ENCODE data around the gene SMG7.

The SMG7 gene

DNA sequence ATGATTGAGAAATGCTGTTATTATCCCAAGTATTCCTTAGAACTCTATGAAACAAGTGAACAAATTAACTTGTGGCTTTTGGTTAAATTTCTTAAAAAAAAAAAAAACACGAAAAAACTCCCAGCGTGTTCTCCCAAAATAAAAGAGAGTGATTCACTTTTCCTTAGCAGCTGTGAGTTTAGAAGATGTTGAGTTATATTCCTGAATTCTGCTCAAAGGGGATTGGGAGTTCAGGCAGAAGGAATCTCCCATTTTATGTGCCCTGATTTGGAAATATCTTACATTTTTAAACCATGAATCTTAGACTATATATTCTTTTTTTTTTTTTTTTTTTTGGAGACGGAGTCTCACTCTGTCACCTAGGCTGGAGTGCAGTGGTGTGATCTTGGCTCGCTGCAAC, 34.3 kb downstream of the SMG7 start:
- TF ChIP-seq REST (IDR thresholded peaks at IDR 0.05; ENCODE audit: insufficient read depth in 1 of 2, low read depth in 2 of 2, low read length in 2 of 2) (no peak), POLR2AphosphoS5 (IDR thresholded peaks at IDR 0.05; ENCODE audit: low read depth, low read length) (no peak), FOXP2 (optimal IDR thresholded peaks at IDR 0.05; ENCODE audit: borderline replicate concordance, extremely low read depth, extremely low read length, insufficient read depth) (no peak), TAF1 (IDR thresholded peaks at IDR 0.05; ENCODE audit: borderline replicate concordance, insufficient read depth, low read length) (no peak), SIN3A (IDR thresholded peaks at IDR 0.05; ENCODE audit: borderline replicate concordance, insufficient read depth, low read length) (no peak)

- TF ChIP-seq REST (IDR thresholded peaks at IDR 0.05; ENCODE audit: insufficient read depth in 1 of 2, low read depth in 2 of 2, low read length in 2 of 2) (no peak), FOXP2 (optimal IDR thresholded peaks at IDR 0.05; ENCODE audit: borderline replicate concordance, extremely low read depth, extremely low read length, insufficient read depth) (no peak), SIN3A (IDR thresholded peaks at IDR 0.05; ENCODE audit: borderline replicate concordance, insufficient read depth, low read length) (no peak), POLR2AphosphoS5 (IDR thresholded peaks at IDR 0.05; ENCODE audit: low read depth, low read length) (no peak), TAF1 (IDR thresholded peaks at IDR 0.05; ENCODE audit: borderline replicate concordance, insufficient read depth, low read length) (no peak)
Measured at GRCh38 chr1:183508694-183509093, 36.4 kb downstream of the SMG7 start.

DNA sequence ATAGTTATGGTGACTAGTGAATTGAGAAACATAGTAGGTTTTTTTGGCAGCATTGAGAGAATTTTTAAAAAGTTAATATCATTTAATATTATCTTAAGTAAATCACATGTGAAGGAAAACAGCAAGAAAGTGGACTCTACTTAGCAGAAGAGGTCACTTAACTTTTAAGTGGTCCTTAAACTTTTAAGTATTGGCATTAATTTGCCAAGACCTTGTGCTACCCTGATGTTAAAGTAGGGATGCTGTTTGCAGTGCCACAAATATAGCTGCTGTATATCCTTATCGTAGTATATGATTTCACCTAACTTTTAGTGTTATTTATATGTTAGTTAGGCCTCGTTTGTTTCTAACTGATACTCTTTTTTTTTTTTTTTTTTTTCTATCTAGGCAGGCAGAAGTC, 40.2 kb downstream of the SMG7 start:
- no peak for TF ChIP-seq TAF1 (IDR thresholded peaks at IDR 0.05; ENCODE audit: borderline replicate concordance, insufficient read depth, low read length)
- TF ChIP-seq SIN3A (IDR thresholded peaks at IDR 0.05; ENCODE audit: borderline replicate concordance, insufficient read depth, low read length): no peak
- TF ChIP-seq POLR2AphosphoS5 (IDR thresholded peaks at IDR 0.05; ENCODE audit: low read depth, low read length): no peak
- TF ChIP-seq FOXP2 (optimal IDR thresholded peaks at IDR 0.05; ENCODE audit: borderline replicate concordance, extremely low read depth, extremely low read length, insufficient read depth): no peak
- TF ChIP-seq REST (IDR thresholded peaks at IDR 0.05; ENCODE audit: insufficient read depth in 1 of 2, low read depth in 2 of 2, low read length in 2 of 2): no peak

- TF ChIP-seq FOXP2 (optimal IDR thresholded peaks at IDR 0.05; ENCODE audit: borderline replicate concordance, extremely low read depth, extremely low read length, insufficient read depth) (no peak), TAF1 (IDR thresholded peaks at IDR 0.05; ENCODE audit: borderline replicate concordance, insufficient read depth, low read length) (no peak), POLR2AphosphoS5 (IDR thresholded peaks at IDR 0.05; ENCODE audit: low read depth, low read length) (no peak)
Measured at GRCh38 chr1:183514235-183514634, 41.9 kb downstream of the SMG7 start.

DNA sequence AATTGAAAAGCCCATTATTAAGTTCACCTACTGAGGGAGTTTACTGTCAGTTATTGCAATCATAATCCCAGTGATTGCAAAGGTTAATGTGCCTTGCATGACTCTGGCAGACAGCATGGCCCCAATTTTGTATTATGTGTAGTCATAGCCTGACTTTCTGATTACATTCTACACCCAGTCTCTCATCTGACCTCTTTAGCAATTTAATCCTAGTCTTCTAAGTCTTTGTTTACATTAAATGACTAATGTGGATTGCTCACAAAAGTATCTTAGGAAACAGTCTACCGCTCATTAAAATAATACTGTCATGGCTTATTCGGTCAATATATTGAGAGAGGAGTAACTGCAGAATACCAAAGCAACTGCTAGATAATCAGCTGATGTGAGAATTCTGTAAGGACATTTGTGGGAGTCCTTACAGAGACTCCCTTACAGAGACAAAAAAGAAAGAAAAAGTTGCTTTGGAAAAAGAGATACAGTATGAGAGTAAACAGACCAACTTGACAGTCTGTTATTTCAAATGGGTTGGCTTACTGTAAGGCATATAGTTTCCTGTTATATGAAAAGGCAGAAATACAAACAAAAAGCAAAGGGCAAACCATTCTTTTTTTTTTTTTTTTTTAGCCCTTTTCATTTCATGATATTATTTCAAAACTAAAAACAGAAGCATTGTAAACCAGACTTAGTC, 42.8 kb downstream of the SMG7 start:
- no peak for TF ChIP-seq FOXP2 (optimal IDR thresholded peaks at IDR 0.05; ENCODE audit: borderline replicate concordance, extremely low read depth, extremely low read length, insufficient read depth)
- no peak for TF ChIP-seq POLR2AphosphoS5 (IDR thresholded peaks at IDR 0.05; ENCODE audit: low read depth, low read length)
- no peak for TF ChIP-seq SIN3A (IDR thresholded peaks at IDR 0.05; ENCODE audit: borderline replicate concordance, insufficient read depth, low read length)
- TF ChIP-seq TAF1 (IDR thresholded peaks at IDR 0.05; ENCODE audit: borderline replicate concordance, insufficient read depth, low read length): no peak
- no peak for TF ChIP-seq REST (IDR thresholded peaks at IDR 0.05; ENCODE audit: insufficient read depth in 1 of 2, low read depth in 2 of 2, low read length in 2 of 2)
